ENCODE results near the gene IGFBP4. TPM values are rescaled to one million over a fixed set of nuclear protein-coding genes. Genes with fewer than 3 reads are reported as not detected.

Gene IGFBP4
- total RNA-seq, 2 donors from 2014 or later = 132 to 154 TPM

GRCh38 chr17:40452921-40453378, 9.7 kb downstream of the IGFBP4 start:
- WGBS = 81% methylated on average over 15 of the region's 15 CpGs
- Histone ChIP-seq H3K27ac (peak overlapping the region; percentile 22 to 48), H3K4me3 (no peak overlapping the region), H3K9me3 (no peaks in the 10 kb centered on the region), H3K27me3 (replicated peaks; ENCODE audit: insufficient read depth) (no peaks in the 10 kb centered on the region), H3K4me1 (replicated peaks) (peaks cover 9% of the 10 kb centered on the region), H3K36me3 (peaks cover 0 to 4% of the 10 kb centered on the region in 2 donors)
- no peak for DNase-seq (ENCODE audit: low spot score)
- intact Hi-C loops (cut with DNase I) = no loop called here
- TF ChIP-seq POLR2A (IDR thresholded peaks at IDR 0.05) (no peak), CTCF (IDR thresholded peaks at IDR 0.05) (no peak), POLR2AphosphoS5 (IDR thresholded peaks at IDR 0.05) (no peak)

GRCh38 chr17:40453881-40454612, 10.8 kb downstream of the IGFBP4 start:
- Histone ChIP-seq H3K36me3 (peaks cover 0 to 4% of the 10 kb centered on the region in 2 donors), H3K27ac (no peak overlapping the region), H3K4me3 (no peak overlapping the region), H3K9me3 (no peaks in the 10 kb centered on the region), H3K27me3 (replicated peaks; ENCODE audit: insufficient read depth) (no peaks in the 10 kb centered on the region), H3K4me1 (replicated peaks) (peaks cover 2% of the 10 kb centered on the region)
- TF ChIP-seq POLR2A (IDR thresholded peaks at IDR 0.05) (no peak), POLR2AphosphoS5 (IDR thresholded peaks at IDR 0.05) (no peak), CTCF (IDR thresholded peaks at IDR 0.05) (no peak)
- intact Hi-C loops (cut with DNase I) = no loop called here
- 89% methylated on average over 19 of the region's 19 CpGs for WGBS
- no peak for DNase-seq (ENCODE audit: low spot score)

GRCh38 chr17:40454613-40454995, 11.4 kb downstream of the IGFBP4 start:
- Histone ChIP-seq H3K27me3 (replicated peaks; ENCODE audit: insufficient read depth) (no peaks in the 10 kb centered on the region), H3K9me3 (no peaks in the 10 kb centered on the region), H3K4me3 (no peak overlapping the region), H3K36me3 (peaks cover 0 to 4% of the 10 kb centered on the region in 2 donors), H3K4me1 (replicated peaks) (no peaks in the 10 kb centered on the region), H3K27ac (no peak overlapping the region)
- DNase-seq (ENCODE audit: low spot score) = no peak
- intact Hi-C loops (cut with DNase I) = no loop called here
- 83% methylated on average over 2 of the region's 2 CpGs for WGBS
- no peak for TF ChIP-seq POLR2AphosphoS5 (IDR thresholded peaks at IDR 0.05)
- TF ChIP-seq CTCF (IDR thresholded peaks at IDR 0.05) = no peak
- no peak for TF ChIP-seq POLR2A (IDR thresholded peaks at IDR 0.05)

DNA sequence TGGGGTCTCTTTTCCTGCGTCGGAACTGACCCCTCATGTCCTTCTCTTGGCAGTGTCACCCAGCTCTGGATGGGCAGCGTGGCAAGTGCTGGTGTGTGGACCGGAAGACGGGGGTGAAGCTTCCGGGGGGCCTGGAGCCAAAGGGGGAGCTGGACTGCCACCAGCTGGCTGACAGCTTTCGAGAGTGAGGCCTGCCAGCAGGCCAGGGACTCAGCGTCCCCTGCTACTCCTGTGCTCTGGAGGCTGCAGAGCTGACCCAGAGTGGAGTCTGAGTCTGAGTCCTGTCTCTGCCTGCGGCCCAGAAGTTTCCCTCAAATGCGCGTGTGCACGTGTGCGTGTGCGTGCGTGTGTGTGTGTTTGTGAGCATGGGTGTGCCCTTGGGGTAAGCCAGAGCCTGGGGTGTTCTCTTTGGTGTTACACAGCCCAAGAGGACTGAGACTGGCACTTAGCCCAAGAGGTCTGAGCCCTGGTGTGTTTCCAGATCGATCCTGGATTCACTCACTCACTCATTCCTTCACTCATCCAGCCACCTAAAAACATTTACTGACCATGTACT, 13.2 kb downstream of the IGFBP4 start:
- peak overlapping the region; percentile 36 to 46 for H3K27ac ChIP-seq
- H3K9me3 ChIP-seq = no peaks in the 10 kb centered on the region
- TF ChIP-seq POLR2AphosphoS5 (IDR thresholded peaks at IDR 0.05) = no peak
- no peak for TF ChIP-seq POLR2A (IDR thresholded peaks at IDR 0.05)
- TF ChIP-seq CTCF (IDR thresholded peaks at IDR 0.05) = no peak
- H3K4me1 ChIP-seq (replicated peaks) = no peaks in the 10 kb centered on the region
- intact Hi-C loops (cut with DNase I) = no loop called here
- DNase-seq (ENCODE audit: low spot score) = no peak
- peaks cover 0 to 4% of the 10 kb centered on the region in 2 donors for H3K36me3 ChIP-seq
- WGBS = 57% methylated on average over 16 of the region's 16 CpGs
- H3K4me3 ChIP-seq = no peak overlapping the region
- H3K27me3 ChIP-seq (replicated peaks; ENCODE audit: insufficient read depth) = no peaks in the 10 kb centered on the region

DNA sequence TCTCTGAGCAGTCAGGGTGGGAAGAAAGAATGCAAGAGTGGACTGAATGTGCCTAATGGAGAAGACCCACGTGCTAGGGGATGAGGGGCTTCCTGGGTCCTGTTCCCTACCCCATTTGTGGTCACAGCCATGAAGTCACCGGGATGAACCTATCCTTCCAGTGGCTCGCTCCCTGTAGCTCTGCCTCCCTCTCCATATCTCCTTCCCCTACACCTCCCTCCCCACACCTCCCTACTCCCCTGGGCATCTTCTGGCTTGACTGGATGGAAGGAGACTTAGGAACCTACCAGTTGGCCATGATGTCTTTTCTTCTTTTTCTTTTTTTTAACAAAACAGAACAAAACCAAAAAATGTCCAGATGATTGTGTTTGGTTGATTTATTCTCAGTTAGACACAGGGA, 14.1 kb downstream of the IGFBP4 start:
- WGBS = 81% methylated on average over 3 of the region's 3 CpGs
- Histone ChIP-seq H3K4me1 (replicated peaks) (no peaks in the 10 kb centered on the region), H3K9me3 (no peaks in the 10 kb centered on the region), H3K36me3 (peaks cover 0 to 4% of the 10 kb centered on the region in 2 donors), H3K4me3 (no peak overlapping the region), H3K27ac (peak overlapping the region in 1 of 2 donors; percentile 46), H3K27me3 (replicated peaks; ENCODE audit: insufficient read depth) (no peaks in the 10 kb centered on the region)
- TF ChIP-seq POLR2AphosphoS5 (IDR thresholded peaks at IDR 0.05) (no peak), CTCF (IDR thresholded peaks at IDR 0.05) (no peak), POLR2A (IDR thresholded peaks at IDR 0.05) (no peak)
- no peak for DNase-seq (ENCODE audit: low spot score)
- intact Hi-C loops (cut with DNase I) = no loop called here
